Astrocyte of the spinal cord (primary cell): ENCODE results near the gene DNAH10.

ENCODE experiments used
- DNase-seq: peaks from one replicate; pipeline ENCODE4 v3.0.0; 2011; ENCODE audit warnings: low read depth, low spot score
- H3K4me3 ChIP-seq: 2 replicates; pipeline ENCODE4 v1.5.1; 2011; ENCODE audit warnings: low read depth, mild to moderate bottlenecking, low read length, moderate library complexity
- in situ Hi-C: cut with HindIII; loops from 2 replicates; pipeline ENCODE4 v1.10.0; 2017; ENCODE audit warnings: low sequenced_read_pairs
- TF ChIP-seq, protein P1 (sequence below): IDR thresholded peaks from 2 replicates; pipeline ENCODE4 v1.5.1; 2012; ENCODE audit warnings: low read depth, mild to moderate bottlenecking, low read length, inconsistent platforms

DNAH10 gene

DNA sequence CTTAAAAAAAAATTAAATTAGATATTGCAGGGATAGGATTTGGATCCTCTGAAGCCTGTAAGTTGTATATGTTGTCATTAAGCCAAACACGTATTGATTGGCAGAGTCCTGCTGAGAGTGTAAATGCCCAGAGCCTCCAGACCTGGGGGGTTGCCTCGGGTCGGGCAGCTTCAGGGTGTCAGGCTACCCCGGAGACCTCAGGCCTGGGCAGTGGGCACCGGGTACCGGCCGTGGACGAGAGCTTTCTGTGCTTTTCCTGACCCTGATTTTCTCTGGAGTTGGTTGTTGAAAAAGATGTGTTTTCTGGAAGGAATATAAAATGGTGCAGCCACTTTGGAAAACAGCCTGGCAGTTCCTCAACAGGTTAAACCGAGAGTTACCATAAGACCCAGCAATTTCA lies 96.1 kb downstream of the DNAH10 start:
- TF ChIP-seq, protein P1, sequence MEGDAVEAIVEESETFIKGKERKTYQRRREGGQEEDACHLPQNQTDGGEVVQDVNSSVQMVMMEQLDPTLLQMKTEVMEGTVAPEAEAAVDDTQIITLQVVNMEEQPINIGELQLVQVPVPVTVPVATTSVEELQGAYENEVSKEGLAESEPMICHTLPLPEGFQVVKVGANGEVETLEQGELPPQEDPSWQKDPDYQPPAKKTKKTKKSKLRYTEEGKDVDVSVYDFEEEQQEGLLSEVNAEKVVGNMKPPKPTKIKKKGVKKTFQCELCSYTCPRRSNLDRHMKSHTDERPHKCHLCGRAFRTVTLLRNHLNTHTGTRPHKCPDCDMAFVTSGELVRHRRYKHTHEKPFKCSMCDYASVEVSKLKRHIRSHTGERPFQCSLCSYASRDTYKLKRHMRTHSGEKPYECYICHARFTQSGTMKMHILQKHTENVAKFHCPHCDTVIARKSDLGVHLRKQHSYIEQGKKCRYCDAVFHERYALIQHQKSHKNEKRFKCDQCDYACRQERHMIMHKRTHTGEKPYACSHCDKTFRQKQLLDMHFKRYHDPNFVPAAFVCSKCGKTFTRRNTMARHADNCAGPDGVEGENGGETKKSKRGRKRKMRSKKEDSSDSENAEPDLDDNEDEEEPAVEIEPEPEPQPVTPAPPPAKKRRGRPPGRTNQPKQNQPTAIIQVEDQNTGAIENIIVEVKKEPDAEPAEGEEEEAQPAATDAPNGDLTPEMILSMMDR = no peak
- H3K4me3 ChIP-seq = no peak overlapping the region
- DNase-seq = no peak
- in situ Hi-C loops = no loop called here

DNA sequence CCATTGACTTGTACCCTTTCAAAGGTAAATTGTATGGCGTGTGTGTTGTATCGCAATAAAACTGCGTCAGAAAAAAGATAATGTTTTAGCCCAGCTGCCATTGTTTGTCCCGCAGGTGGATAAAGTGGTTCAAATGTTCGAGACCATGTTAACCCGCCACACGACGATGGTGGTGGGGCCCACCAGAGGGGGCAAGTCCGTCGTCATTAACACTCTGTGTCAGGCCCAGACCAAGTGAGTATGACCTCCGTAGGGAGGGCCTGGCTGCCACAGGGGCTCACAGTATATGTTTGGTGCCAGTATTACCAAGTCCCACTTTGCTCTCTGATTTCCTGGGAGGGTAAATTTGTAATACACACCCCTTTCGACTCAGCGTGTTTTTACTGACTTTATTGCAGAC lies 96.9 kb downstream of the DNAH10 start:
- in situ Hi-C loops = no loop called here
- no peak for DNase-seq
- TF ChIP-seq, protein P1 = no peak
- H3K4me3 ChIP-seq = no peak overlapping the region

DNA sequence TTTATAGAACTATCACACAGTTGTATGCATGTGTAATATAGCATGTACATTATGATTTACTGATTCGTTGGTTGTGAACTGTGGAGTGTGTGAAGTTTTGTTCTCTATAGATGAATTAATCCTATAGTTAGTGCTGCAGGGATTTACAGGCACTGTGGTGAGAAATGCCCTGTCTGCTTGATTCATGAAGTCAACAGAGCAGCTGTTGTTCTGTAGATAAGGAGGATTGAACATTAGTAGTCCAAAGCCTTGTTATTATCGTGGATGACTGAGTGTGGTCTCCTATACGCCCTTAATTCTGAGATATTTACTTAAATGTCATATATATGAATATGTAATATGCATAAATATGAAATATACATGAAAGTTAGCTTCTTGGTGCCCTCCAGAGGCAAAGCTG lies 98.3 kb downstream of the DNAH10 start:
- DNase-seq = no peak
- in situ Hi-C loops = no loop called here
- H3K4me3 ChIP-seq = no peak overlapping the region
- TF ChIP-seq, protein P1 = no peak

- in situ Hi-C loops = no loop called here
- no peak overlapping the region for H3K4me3 ChIP-seq
- DNase-seq = no peak
- TF ChIP-seq, protein P1 = no peak
These were observed 99.3 kb downstream of the DNAH10 start for GRCh38 chr12:123861392-123861791.

DNA sequence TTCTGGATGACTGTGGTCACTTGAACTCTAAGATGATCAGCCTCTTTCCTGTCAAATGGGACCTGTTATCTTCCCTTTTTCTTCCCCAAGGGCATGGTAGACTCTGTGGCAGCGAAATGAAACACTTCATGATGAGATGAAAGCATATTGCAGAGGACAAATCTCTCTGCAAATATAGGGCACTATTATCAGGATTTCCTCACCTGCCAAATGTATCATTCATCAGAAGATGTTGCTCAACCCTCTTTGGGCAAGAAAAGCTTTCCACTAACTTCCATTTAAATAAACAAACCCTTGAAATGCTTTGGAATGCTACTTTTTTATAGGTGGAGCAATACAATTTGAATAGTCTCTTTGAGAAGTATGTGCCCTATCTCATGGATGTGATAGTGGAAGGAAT lies 105.0 kb downstream of the DNAH10 start:
- DNase-seq = no peak
- no peak overlapping the region for H3K4me3 ChIP-seq
- in situ Hi-C loops = no loop called here
- TF ChIP-seq, protein P1 = no peak

- H3K4me3 ChIP-seq = no peak overlapping the region
- in situ Hi-C loops = no loop called here
- DNase-seq = no peak
- TF ChIP-seq, protein P1 = no peak
These were observed 106.7 kb downstream of the DNAH10 start for GRCh38 chr12:123868791-123869190.

- in situ Hi-C loops = no loop called here
- no peak for DNase-seq
These were observed 111.7 kb downstream of the DNAH10 start for GRCh38 chr12:123873793-123874192.

More at GRCh38 chr12:123873793-123874192, 111.7 kb downstream of the DNAH10 start:
- H3K4me3 ChIP-seq = no peak overlapping the region
- TF ChIP-seq, protein P1 = no peak
